ENCODE results near the gene RETN.

The RETN gene

DNA sequence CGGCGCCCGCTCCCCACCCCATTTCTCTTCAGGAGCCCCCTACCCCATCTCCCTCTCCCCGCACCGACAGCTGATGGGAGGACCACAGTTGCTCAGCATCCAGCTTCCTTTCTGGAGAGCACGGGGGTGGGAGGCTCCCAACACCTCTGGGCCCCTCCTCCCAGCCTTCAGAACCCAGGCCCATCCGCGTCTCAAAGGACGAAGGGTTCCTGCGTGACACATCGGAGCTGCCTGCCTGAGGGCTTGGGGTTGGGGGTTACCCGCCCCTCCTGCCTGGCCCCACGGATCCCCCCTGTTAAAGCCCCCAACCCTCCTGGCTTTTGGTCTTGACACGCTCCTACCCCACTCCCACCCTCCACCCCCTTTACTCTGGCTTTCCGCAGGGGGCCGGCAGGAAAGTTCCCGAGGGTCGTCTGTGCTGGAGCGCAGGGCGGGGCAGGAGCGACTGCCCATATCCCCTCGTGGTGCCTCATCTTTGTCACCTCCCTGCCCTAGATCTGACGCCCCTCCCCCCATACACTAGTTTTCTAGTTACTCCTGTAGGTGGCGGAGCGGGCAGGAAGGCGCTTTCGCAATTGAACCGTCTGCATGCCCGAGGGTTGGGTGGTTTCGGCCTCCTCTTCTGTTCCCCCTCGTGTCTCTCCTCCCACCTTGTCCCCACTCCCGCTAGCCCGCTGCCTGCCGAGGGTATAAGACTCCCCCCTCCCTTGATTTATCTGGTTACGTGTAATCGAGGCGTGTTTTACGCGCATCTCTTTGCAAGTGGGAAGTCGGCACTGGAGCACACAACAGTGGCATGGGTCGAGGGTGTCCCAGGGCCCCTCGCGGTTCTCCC is 12.7 kb downstream of the RETN start:
- peak; percentile 56 to 80 (median 68) for DNase-seq (ENCODE audit: low read depth in 3 of 3)

- DNase-seq (ENCODE audit: low read depth in 3 of 3) = no peak
Observed at GRCh38 chr19:7682175-7682855, 13.5 kb downstream of the RETN start.

DNA sequence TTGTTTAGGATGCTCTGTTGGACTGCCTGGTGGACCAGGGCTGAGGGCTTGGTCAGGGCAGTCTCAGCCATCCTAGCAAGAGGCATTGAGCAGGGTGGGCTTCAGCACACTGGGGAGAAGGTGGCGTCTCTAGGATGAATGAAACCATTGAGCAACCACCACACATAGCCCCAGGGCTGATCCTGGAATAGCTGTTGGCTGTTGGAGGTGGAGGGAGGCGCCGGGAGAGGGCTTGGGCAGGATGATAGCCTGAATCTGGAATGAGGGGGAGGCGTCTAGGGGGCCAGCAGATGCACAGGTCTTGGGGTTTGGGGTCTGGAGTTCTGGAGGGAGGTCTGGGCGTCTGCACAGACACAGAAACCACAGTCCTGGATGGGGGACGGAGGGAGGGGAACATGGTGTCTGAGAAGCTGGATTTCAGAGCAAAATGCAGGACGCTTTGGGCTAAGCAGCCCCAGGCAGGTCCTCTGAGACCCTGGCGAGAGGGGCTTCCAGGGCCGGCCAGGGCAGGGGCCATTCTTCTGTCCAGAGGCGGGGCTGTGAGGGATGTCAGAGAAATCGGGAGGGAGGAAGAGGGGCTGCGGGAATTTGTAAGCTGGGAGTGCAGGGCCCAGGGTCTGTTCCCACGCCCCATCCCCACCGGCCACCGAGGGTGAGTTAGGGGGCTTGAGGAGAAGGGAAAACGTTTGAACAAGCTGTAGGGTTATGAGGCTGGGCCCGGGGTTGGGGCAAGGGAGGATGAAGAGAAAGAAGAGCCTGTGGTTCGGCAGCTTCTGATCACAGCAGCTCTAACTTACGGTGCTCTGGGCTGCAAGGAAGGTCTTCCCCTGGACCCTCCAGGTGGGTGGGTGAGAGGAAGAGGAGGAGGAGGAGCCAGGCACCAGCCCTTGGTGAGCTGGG is 16.9 kb downstream of the RETN start:
- DNase-seq (ENCODE audit: low read depth in 3 of 3) = no peak

- no peak for DNase-seq (ENCODE audit: low read depth in 3 of 3)
Observed at GRCh38 chr19:7687177-7687576, 18.3 kb downstream of the RETN start.

DNA sequence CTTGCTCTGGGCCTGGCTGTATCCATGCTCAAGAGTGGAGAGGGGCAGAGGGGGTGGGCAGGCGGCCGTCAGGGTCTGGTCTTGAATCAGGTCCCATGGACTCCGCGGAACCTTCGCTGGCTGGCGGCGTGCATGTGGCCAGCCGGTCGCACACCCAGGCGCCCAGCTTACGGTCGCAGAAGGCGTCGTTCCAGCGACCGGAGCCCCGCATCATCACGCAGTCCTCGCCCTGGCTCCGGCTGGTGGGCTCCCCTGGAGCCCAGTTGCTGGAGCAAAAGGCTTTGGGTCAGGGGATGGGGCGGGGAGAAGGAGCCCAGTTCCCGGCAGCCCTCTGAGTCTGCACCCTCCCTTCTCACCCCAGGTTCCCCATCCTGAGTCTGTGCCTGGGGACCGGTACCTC is 20.3 kb downstream of the RETN start:
- DNase-seq (ENCODE audit: low read depth in 3 of 3) = no peak

DNA sequence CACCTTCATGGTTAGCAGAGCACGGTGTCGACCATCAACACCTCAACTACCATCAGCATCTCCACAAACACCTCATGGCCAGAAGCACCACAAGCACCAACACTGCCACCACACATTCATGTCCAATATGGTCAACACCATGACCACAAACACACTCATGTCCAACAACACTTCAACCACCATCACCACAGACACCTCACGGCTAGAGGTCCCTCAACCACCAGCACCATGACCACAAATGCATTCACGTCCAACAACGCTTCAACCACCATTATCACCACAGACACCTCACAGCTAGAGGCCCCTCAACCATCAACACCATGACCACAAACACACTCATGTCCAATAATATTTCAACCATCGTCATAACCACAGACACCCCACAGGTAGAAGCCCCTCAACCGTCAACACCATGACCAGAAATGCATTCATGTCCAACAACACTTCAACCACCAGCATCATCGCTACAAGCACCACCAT is 22.0 kb downstream of the RETN start:
- DNase-seq (ENCODE audit: low read depth in 3 of 3) = no peak

GRCh38 chr19:7691497-7691896 is 22.6 kb downstream of the RETN start:
- no peak for DNase-seq (ENCODE audit: low read depth in 3 of 3)

- DNase-seq (ENCODE audit: low read depth in 3 of 3) = no peak
Observed at GRCh38 chr19:7692417-7693088, 23.7 kb downstream of the RETN start.

GRCh38 chr19:7694499-7694898 is 25.6 kb downstream of the RETN start:
- no peak for DNase-seq (ENCODE audit: low read depth in 3 of 3)

DNA sequence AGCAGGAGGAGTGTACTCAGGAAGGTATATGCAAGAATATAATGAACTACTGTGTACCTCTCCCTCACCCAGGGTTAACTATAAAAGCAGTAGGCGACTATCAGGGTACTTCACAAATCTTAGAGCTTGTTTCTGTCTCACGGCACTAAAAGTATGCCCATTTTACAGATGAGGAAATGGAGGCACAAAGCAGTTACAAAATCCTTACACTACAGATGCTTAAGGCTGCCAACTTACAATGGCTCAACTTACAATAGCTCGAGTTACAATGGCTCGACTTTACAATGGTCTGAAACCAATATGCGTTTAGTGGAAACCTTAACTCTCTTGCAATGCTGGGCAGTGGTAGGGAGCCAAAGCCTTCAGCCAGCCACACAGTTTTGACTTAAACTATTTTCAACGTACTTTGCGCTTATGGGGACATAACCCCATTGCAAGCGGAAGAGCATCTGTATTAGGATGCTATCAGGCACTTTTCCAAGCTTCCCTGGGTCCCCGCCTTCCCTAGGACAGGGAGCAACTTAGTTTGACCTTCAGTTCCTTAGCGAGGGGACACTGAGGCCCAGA is 29.0 kb downstream of the RETN start:
- no peak for DNase-seq (ENCODE audit: low read depth in 3 of 3)

GRCh38 chr19:7698583-7698982 is 29.7 kb downstream of the RETN start:
- no peak for DNase-seq (ENCODE audit: low read depth in 3 of 3)

DNA sequence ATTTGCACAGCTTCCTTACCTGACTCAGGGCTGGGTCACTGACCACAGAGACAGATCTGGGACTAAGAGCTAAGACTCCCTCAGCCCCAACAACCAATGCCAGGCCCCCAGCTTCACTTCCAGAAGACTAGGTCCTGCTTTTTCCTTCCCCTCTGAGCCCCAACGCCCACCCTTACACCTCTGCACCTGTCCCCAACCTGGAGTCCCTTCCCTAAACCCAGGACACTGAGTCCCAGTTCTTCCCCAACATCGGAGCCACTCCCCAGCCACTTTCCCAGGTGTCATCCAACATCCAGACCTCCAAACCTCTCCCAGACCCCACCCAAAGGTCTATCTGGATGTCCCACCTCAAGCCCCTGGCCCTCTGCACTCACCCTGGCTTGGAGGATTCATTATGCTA is 30.2 kb downstream of the RETN start:
- DNase-seq (ENCODE audit: low read depth in 3 of 3) = no peak

DNA sequence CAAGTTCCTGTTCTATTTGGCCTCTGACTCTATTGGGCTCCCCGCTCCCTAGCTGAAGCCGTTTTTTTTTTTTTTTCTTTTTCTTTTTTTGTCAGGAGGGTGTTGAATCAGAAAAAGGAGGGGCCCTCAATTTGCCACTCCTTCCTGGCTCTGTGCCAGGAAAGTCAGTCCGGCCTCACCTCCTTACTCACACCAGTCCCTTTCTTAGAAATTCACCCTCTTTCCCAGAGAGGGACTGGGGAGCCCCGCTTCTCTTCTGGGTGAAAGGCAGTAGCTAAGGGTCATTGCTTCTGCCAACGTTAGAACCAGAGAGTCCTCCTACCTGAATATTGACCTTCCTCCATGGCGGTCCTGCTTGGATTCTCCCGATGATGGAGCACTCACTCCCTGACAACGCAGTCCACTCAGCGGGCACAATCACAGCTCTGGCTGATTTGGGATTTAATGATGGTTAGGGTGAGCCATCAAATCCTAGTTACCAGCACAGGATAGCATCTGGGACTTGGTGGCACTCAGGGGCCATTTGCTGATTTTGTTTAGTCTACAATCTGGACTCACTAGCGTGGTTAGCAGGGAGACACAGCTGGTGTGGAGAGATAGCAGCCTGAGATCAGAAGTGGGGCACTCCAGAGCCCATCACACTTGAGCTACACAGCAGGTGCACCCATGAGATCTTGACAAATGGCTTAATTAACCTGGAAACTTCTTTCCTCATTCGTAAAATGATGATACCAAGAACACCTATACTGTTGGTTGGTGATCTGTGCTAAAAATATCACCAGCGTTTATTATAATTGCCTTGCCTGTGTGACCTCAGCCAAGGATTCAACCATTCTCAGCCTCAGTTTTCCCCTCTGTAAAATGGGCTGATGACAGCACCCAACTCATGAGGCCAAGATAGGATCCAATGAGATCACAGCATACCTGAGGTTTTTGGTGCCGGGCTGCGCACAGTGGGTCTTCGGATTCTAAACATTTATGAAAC is 30.9 kb downstream of the RETN start:
- no peak for DNase-seq (ENCODE audit: low read depth in 3 of 3)

GRCh38 chr19:7701049-7701653 is 32.3 kb downstream of the RETN start:
- DNase-seq (ENCODE audit: low read depth in 3 of 3) = no peak

DNA sequence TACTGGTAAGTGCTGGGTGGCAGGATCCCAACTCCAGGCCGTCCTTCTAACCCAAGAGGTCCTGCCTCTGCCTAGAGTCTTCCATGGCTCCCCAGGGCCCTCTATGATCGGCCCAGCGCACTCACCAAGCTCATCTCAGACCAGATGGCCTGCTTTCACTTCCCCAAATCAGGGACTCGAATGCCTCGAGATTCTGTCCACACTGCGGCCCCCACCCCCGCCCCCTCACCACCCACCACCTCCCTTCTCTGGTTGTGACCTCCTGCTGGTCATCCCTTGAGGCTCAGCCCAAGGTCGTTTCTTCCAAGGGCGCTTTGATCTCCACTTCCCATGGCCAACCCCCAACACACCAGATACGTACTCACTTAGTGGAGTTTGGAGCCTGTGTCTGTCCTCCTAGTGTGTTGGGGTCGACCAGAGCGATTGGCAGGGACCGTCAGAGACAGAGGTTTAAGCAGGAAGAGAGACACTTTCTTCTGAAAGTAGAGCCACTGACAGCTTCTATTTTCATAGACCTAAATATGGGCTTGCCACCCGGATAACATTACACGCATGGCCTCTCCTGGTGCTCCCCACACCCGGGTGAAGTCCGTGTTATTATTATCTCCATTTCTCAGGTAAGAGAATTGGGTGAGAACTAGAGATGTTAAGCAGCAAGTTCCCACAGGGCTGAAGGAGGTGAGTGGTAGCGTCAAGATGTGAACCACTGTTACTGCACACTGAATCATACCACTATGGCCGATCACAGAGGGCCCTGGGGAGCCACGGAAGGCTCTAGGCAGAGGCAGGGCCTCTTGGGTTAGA is 33.0 kb downstream of the RETN start, which contains the start of gene FCER2:
FCER2 (minus strand) TSS at position 478 of the 804 bp plus-strand sequence. CDS start 2,371 bp downstream, outside the sequence.
- no peak for DNase-seq (ENCODE audit: low read depth in 3 of 3)

GRCh38 chr19:7703332-7703731 is 34.5 kb downstream of the RETN start:
- no peak for DNase-seq (ENCODE audit: low read depth in 3 of 3)

- DNase-seq (ENCODE audit: low read depth in 3 of 3) = no peak
Observed at GRCh38 chr19:7704280-7705060, 35.6 kb downstream of the RETN start.
